Hepatocyte (in vitro differentiated cells): Measurements from ENCODE around the gene PLPPR3.

ENCODE experiments used
- CTCF ChIP-seq: fragments of 200-600 bp; sonication (generic); IDR thresholded peaks from 2 replicates; pipeline ENCODE4 v1.5.1; 2016; ENCODE audit warnings: antibody characterized with exemption, mild to moderate bottlenecking; ENCODE audit not compliant: poor library complexity
- EZH2 ChIP-seq: fragments of 200-600 bp; sonication (generic); IDR thresholded peaks from 2 replicates; pipeline ENCODE4 v1.6.1; 2016; ENCODE audit warnings: antibody characterized with exemption, mild to moderate bottlenecking, borderline replicate concordance

- TF ChIP-seq CTCF = no peak
- no peak for TF ChIP-seq EZH2
These were observed 40.8 kb downstream of the PLPPR3 start for GRCh38 chr19:780935-781334.
